GM18498 (cell line): Measurements from ENCODE around the gene MUC13.

ENCODE experiments used
- ATAC-seq: cut with Tn5 transposase; IDR thresholded peaks from one replicate; pipeline ENCODE4 v1.9.1; 2021; ENCODE audit warnings: mild to moderate bottlenecking, moderate library complexity; ENCODE audit not compliant: unreplicated experiment

Gene MUC13

GRCh38 chr3:124951511-124952281 lies 17.1 kb upstream of the MUC13 start:
- ATAC-seq, result no peak

- ATAC-seq, result no peak
These were observed 15.5 kb upstream of the MUC13 start for GRCh38 chr3:124950026-124950425.

GRCh38 chr3:124942613-124943012 lies 8.1 kb upstream of the MUC13 start:
- no peak for ATAC-seq

DNA sequence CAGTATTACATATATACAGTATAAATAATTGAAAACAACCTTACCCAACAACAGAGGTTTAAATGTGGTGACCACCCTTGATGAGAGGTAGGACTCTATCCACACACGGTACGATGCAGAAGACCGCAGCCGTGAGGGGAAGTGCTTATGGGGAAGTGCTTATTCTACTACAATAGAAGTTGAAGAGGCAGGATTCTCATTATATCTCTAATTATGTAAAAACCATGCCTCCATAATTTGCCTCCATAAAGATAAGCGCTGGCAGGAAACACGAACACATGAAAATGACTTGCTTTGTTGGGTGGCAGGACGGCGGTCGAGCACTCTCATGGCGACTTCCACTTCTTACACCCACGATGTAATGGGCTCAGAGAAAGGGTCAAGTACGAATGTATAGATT lies 7.2 kb upstream of the MUC13 start:
- no peak for ATAC-seq

DNA sequence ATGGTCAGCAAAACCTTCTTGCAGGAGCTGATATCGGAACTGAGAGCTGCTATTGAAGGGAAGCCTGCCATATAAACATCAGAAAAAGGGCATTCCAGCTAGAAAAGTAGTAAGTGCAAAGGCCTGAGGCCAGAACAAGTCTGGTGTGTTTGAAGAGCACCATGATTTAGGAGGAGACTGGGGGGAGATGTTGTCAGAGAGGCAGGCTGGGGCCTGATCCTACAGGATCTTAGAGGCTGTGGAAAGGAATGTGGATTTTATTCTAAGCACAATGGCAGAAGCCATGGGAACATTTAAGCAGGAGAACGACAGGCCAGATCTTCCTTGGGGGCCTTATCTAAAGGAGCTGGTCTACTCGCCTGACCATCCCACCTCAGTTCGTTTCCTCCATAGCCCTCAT lies 5.1 kb upstream of the MUC13 start:
- no peak for ATAC-seq

DNA sequence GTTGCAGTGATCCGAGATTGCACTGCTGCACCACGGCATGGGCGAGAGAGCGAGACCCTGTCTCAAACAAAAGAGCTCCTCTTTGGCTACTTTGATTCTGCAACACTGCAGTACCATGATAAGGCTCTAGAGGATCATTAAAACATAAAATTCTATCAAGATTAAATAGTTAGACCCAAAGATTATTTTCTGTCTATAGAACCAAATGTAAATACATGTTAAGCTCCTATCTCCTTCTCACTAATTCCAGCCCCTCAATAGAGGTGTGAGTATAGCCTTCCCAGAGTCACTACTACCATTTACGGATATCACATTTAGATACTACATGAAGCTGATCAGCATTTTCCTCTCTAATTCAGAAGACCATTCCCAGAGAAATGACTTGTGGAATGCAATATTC lies 4.3 kb upstream of the MUC13 start:
- ATAC-seq, result no peak

DNA sequence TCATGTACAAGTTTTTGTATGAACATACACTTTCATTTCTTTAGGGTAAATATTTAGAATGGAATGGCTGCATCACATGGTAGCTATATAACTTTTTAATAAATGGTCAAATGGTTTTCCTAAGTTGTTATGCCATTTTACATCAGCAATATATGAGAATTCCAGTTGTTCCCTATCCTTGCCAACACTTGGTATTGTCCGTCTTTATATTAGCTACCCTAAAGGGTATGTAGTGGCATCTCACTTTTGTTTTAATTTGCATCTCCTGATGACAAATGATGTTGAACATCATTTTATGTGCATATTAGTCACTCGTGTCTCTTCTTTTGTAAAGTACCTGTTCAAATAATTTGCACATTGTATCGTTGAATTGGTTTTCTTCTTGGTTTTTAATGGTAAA lies 2.5 kb upstream of the MUC13 start:
- no peak for ATAC-seq

GRCh38 chr3:124935794-124936542 lies 1.4 kb upstream of the MUC13 start:
- ATAC-seq, result no peak

GRCh38 chr3:124935264-124935663 lies 713 bp upstream of the MUC13 start:
- ATAC-seq, result peak; percentile 78

DNA sequence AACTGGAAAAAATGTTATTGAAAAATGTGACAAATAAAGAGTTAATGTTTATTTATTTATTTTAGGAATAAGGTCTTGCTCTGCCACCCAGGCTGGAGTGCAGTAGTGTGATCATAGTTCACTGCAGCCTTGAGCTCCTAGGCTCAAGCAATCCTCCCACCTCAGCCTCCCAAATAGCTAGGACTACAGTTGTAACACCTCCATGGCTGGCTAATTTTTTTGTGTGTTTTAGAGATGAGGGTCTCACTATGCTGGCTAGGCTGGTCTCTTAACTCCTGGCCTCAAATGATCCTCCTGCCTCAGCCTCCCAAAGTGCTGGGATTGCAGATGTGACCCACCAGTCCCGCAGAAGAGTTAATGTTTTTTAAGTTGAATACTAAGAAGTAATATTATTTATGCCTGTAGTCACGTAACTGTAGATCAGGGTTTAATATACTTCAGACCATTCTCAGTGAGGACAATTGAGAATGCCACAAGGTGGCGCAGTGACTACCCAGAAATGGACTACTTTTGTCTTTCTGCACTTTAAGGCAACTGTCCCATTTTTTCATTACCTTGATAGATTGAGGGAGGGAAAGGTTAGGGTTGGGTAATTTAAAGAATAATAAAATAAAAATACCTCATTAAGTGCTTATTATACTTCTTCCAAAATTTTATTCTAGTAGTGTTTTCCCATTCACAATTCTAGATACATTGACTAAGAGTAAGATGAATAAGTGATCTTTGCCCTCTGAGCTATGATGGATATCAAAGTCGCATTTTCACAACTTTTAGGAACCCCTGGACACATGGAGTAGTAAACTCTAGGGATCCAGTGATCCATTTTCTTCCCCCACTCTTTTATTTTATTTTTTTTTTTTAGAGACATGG lies 6.0 kb downstream of the MUC13 start:
- no peak for ATAC-seq

GRCh38 chr3:124927574-124928045 lies 6.9 kb downstream of the MUC13 start:
- peak; percentile 80 for ATAC-seq

DNA sequence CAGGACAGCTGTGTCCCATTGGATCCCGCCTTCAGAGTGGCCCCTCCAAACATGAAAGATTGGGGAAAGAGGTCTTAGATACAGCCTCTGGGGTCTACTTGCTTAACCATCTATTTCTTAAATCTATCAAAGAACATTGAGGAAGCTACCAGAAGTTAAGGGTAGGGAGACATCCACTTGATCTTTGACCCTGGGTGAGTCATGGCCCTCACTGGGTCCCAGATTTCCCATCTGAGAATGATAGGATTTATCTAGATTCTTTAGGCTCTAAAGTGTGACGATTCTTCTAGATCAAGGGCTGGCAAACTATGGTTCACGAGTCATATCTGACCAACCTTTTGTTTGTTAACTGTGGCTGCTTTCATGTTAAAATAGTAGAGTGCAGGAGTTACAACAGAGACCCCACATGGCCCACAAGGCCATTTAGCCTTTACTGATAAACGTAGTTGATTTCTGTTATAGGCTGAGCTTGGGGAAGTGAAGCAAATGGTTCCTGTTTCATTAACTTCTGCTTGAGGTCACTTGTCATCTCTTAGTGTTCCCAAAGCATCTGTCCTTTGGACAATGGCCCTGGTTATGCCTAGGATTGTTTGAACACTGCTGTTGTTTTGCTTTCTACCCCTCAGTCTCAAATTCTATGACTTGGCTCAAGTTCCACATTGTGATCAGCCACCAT lies 8.0 kb downstream of the MUC13 start:
- no peak for ATAC-seq

GRCh38 chr3:124924741-124925140 lies 9.8 kb downstream of the MUC13 start:
- no peak for ATAC-seq

DNA sequence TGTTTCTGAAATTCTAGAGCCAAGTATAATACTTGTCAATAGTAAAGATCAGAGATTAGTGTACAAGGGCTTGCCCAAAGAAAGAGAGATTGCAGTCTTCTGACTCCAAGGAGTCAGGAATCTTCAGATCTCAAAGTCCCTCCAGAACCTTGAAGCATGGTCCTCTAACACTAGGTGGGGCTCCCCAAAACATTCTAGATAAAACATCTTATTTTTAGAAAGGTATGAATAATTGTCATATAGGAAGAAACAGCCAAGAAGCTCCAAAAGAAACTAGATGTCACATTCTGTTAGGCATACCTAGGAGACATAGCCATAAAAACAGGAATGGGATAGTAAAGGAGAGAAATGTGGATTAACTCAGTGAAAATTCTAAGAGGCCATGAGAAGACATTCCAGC lies 10.7 kb downstream of the MUC13 start:
- no peak for ATAC-seq

GRCh38 chr3:124920718-124921117 lies 13.8 kb downstream of the MUC13 start:
- no peak for ATAC-seq

DNA sequence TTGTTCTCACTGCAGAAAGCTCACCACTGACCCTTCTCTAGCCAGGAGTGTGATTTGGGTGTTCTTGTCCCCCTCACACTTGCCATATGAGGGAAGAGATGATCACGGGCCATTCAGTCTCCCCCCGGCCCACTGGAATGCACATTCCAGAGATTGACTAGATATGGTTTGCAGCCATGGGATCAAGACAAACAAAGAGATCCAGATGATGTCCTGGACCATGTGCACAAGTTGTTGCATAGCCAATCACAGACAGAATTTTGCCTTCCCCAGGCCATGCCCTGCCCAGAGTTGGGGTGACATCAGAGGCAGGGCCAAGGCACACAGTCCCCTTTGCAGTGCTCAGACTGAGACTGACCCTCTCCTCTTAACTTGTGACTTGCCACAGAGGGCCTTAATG lies 14.8 kb downstream of the MUC13 start:
- ATAC-seq, result no peak

GRCh38 chr3:124918524-124918923 lies 16.0 kb downstream of the MUC13 start:
- no peak for ATAC-seq

- ATAC-seq, result no peak
These were observed 17.6 kb downstream of the MUC13 start for GRCh38 chr3:124916837-124917409.

- ATAC-seq, result no peak
These were observed 19.3 kb downstream of the MUC13 start for GRCh38 chr3:124915254-124915653.

- no peak for ATAC-seq
These were observed 26.6 kb downstream of the MUC13 start for GRCh38 chr3:124907957-124908356.
